Medulla oblongata (tissue), 1 donor: ENCODE data around the gene RIMOC1.
"Not testable (repeated sequence)": the region's sequence is repeated elsewhere in the genome, so short reads cannot be mapped to it uniquely, and the experiment has no call there.

Experiments used
- DNase-seq: peaks from one replicate; pipeline ENCODE4 v3.0.0-alpha.2; 2015; ENCODE audit errors: extremely low spot score

Gene RIMOC1

GRCh38 chr5:41891066-41891707 lies 13.0 kb upstream of the RIMOC1 start:
- no peak for DNase-seq

GRCh38 chr5:41892031-41892430 lies 12.1 kb upstream of the RIMOC1 start:
- DNase-seq = no peak

- no peak for DNase-seq
These were observed 10.9 kb upstream of the RIMOC1 start for GRCh38 chr5:41893074-41893851.

- DNase-seq = no peak
These were observed 7.9 kb upstream of the RIMOC1 start for GRCh38 chr5:41896230-41896629.

- DNase-seq = no peak
These were observed 707 bp upstream of the RIMOC1 start for GRCh38 chr5:41903382-41903891.

- no peak for DNase-seq
These were observed 2.0 kb downstream of the RIMOC1 start for GRCh38 chr5:41906151-41906550.

- DNase-seq = no peak
These were observed 4.4 kb downstream of the RIMOC1 start for GRCh38 chr5:41908374-41909079.

GRCh38 chr5:41918105-41918504 lies 14.0 kb downstream of the RIMOC1 start:
- no peak for DNase-seq

- DNase-seq = no peak
These were observed 17.0 kb downstream of the RIMOC1 start for GRCh38 chr5:41921166-41921565.

- DNase-seq = no peak
These were observed 17.7 kb downstream of the RIMOC1 start for GRCh38 chr5:41921874-41922273.

GRCh38 chr5:41924526-41924871 lies 20.4 kb downstream of the RIMOC1 start:
- DNase-seq = no peak

- peak; percentile 89 for DNase-seq
These were observed 20.9 kb downstream of the RIMOC1 start, which contains the start of gene FBXO4 for GRCh38 chr5:41924872-41925554. Gene FBXO4, plus strand, starts transcription at chr5:41925281. Its CDS starts 29 bp downstream, at chr5:41925310.

- DNase-seq = peak; percentile 47
These were observed 21.4 kb downstream of the RIMOC1 start for GRCh38 chr5:41925555-41925951.

GRCh38 chr5:41927604-41928003 lies 23.5 kb downstream of the RIMOC1 start:
- DNase-seq = no peak

- no peak for DNase-seq
These were observed 24.9 kb downstream of the RIMOC1 start for GRCh38 chr5:41929035-41929434.

GRCh38 chr5:41932770-41933169 lies 28.6 kb downstream of the RIMOC1 start:
- no peak for DNase-seq

GRCh38 chr5:41935544-41935943 lies 31.4 kb downstream of the RIMOC1 start:
- no peak for DNase-seq

- DNase-seq = no peak
These were observed 36.5 kb downstream of the RIMOC1 start for GRCh38 chr5:41940641-41941040.

- not testable (repeated sequence) for DNase-seq
These were observed 41.3 kb downstream of the RIMOC1 start for GRCh38 chr5:41945332-41945955.

- no peak for DNase-seq
These were observed 47.1 kb downstream of the RIMOC1 start for GRCh38 chr5:41951224-41951623.
